ENCODE measurements around the gene KDELR1.

DNA sequence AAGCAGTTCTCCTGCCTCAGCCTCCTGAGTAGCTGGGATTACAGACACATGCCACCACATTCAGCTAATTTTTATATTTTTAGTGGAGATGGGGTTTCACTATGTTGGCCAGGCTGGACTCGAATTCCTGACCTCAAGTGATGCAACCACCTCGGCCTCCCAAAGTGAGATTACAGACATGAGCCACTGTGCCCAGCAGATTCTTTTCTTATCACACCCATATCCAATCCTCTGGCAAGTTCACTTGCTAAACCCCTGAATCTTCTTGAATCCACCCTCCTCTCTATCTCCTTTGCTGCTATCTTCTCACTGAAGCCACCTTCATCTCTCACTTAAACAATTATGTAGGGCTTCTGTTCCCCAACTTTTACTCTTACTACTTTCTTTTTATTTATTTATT is 45.2 kb downstream of the KDELR1 start:
- TF ChIP-seq POLR2A (IDR thresholded peaks at IDR 0.05): no peak
- no peak for TF ChIP-seq CTCF (IDR thresholded peaks at IDR 0.05)

Data from esophagus squamous epithelium (tissue), 4 donors.